HG03342 (cell line): ENCODE data around the gene GALR3.
"Not testable (repeated sequence)": the region's sequence is repeated elsewhere in the genome, so short reads cannot be mapped to it uniquely, and the experiment has no call there.

Source experiments
- ATAC-seq: cut with Tn5 transposase; IDR thresholded peaks from one replicate; pipeline ENCODE4 v1.9.1; 2021; ENCODE audit warnings: mild to moderate bottlenecking, moderate library complexity; ENCODE audit not compliant: unreplicated experiment

GALR3 gene

DNA sequence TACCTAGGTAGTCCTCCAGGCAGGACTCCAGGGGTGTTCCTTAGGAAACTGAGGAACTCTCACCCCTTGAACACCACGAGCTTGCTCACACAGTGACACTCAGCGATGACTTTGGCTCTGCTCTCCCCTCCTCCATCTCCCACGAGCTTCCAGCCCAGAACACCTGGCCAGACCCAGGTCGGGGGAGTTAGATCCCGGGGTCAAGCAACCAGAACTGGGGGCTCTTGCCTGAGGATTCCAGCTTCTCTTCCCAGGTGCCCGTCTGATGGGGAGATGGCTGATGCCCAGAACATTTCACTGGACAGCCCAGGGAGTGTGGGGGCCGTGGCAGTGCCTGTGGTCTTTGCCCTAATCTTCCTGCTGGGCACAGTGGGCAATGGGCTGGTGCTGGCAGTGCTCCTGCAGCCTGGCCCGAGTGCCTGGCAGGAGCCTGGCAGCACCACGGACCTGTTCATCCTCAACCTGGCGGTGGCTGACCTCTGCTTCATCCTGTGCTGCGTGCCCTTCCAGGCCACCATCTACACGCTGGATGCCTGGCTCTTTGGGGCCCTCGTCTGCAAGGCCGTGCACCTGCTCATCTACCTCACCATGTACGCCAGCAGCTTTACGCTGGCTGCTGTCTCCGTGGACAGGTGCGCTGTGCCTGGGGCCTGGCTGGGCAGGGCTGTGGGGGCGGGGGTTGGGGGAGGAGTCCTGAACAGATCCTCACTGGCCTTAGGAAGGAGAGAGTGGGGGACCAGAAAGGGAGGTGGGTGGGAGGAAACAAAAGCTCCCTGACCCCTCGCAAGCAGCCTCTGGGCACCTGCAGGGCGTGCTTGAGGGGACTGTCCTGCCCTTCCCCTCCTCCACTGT is at the start of gene GALR3:
Gene GALR3 (plus strand): TSS at position 249 of the 852 bp plus-strand sequence. CDS start 25 bp downstream, at position 274.
- no peak for ATAC-seq

GRCh38 chr22:37774728-37775127 is 48.5 kb upstream of the GALR3 start:
- ATAC-seq = no peak

DNA sequence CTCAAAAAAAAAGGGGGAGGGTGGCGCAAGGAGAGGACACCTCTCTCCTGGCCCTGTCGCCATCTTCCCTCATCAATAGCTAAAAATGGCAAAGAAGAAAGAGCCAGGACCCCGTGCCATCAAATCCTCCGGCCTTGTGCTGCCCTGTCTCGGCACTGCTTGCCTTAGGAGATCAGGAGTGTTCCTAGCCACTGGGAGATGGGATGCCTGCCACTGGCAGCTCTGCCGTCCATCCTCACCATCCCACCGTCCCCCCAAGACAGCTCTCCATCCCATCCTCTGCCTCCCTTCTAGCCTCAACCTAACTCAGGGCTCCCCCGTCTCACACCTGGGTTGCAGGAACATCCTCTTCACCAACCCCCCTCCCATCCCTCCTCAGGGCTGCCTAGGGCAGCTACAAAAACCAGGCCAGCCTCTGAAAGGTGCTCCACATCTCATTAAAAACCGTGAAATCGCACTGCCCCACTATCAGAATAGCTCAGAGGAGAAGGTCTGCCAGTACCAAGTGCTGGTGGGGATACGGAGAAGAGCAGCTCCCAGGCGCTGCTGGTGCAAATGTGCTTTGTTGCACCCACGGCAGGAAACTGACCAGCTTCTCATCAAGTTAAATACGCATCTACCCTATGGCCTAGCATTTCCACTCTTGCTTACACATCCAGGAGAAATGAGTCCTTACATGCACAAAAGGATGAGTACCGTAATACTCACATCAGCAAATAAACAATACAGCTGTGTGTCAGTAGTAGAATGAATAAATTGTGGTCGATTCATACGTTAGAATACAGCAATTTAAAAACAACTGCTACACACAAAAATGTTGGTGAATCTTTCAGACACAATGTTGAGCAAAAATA is 47.2 kb upstream of the GALR3 start:
- no peak for ATAC-seq

DNA sequence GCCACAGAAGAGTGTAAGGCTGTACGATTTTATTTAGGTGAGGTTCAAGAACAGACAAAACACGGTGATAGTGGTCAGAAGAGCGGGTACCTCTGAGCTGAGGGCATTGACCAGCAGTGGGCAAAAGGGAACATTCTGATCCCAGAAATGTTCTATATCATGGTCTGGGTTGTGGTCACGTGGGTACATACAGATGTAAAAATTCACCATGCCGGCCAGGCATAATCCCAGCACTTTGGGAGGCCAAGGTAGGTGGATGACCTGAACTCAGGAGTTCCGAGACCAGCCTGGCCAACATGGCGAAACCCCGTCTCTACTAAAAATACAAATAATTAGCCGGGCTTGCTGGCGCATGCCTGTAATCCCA is 46.6 kb upstream of the GALR3 start:
- no peak for ATAC-seq

- ATAC-seq = peak; percentile 56
These were observed 46.0 kb upstream of the GALR3 start for GRCh38 chr22:37777122-37777687.

DNA sequence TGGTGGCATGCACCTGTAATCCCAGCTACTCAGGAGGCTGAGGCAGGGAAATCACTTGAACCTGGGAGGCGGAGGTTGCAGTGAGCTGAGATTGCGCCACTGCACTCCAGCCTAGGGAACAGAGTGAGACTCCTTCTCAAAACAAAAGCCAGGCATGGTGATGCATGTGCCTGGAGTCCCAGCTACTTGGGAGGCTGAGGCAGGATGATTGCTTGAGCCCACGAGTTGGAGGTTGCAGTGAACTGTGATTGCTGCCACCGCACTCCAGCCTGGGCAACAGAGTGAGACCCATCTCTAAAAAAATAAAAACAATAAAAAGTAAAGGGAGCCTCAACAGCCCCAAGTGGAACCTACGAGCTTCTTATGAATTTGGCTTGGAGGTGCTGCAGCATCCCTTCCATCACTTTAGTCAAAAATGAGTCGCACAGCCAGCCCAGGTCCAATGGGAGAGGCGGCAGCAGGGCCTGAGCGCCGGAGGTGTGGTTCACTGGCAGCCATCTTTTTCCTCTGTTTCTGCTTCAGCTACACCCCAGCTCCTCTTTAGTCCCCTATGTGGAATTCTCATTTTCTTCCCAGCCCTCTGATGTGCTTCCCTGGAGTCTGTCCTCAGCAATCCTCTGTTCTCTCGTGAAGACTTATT is 44.7 kb upstream of the GALR3 start:
- no peak for ATAC-seq

DNA sequence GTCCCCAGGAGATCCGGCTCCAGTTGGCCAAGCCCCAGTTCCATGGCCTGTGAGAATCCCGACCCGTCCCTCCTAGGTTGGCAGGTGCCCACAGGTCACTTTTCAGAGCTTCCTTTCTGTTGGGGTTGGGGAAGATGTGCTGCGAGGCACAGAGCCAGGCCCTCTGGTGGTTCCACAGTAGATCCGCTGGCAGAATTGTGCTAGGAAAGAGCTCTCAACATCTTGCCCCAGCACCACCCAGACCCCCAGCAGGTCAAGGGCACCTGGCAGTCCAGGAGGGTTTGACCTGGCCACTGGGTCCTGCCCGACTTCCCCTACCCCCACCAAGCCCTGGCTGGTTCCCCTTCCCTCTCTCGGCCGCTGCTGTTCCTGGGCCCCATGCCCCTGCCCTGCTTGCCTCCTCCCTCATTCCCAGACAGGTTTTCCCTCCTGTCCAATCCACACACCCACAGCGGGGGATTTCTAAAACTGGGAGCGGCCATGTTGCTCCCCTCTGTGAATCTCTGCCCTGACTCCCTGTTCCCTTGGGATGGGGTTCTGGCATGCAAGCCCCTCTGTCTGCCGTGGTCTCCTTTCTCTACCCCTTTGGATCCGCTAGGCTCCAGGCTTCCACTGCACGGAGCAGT is 41.6 kb upstream of the GALR3 start:
- ATAC-seq = no peak

- ATAC-seq = no peak
These were observed 40.6 kb upstream of the GALR3 start for GRCh38 chr22:37782340-37783168.

DNA sequence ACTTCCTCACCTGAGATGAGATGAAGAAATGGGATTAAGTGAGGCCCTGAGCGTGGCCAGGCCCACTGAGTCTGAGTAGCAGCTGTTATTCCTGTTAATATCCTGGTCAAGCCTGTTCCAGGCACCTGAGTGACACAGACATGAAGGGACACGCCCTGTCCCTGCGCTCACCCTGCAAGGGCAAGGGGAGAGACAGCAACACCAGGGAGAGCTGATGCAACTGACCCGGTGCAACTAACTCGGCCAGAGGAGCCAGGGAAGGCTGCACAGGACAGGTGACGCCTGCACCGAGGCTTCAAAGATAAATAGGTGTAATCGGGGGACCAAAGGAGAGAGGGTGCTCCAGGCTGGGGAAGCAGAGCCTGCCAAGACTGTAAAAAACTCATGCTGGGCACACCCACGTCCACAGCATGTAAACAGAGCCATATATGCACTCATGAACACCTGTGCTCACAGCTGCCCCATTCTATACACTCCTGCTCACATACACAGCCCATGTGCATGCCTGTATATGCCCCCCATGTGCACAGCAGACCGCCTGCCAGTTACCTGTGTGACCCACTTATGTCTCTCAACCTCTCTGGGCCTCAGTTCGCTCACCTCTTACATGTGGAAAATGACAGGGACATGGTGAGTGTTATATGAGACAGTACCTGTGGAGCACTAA is 38.2 kb upstream of the GALR3 start:
- no peak for ATAC-seq

GRCh38 chr22:37790234-37790633 is 32.9 kb upstream of the GALR3 start:
- no peak for ATAC-seq

GRCh38 chr22:37792494-37792893 is 30.7 kb upstream of the GALR3 start:
- no peak for ATAC-seq

DNA sequence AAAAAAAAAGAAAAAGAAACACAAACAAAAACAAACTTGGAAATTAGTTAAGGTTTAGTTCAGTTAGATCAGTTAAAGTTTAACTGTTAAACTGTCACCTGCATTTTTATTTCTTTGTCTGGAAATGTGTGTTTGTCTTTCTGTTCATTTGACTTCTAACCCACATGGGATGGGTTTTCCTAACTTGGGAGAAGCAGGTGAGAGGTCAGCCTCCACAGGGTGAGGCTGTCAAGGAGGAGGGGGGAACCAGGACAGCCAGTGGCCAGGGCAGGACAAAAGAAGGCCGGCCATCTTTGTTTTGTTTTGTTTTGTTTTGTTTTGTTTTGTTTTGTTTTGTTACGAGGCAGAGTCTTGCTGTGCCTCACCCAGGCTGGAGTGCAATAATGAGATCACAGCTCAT is 28.8 kb upstream of the GALR3 start:
- no peak for ATAC-seq

DNA sequence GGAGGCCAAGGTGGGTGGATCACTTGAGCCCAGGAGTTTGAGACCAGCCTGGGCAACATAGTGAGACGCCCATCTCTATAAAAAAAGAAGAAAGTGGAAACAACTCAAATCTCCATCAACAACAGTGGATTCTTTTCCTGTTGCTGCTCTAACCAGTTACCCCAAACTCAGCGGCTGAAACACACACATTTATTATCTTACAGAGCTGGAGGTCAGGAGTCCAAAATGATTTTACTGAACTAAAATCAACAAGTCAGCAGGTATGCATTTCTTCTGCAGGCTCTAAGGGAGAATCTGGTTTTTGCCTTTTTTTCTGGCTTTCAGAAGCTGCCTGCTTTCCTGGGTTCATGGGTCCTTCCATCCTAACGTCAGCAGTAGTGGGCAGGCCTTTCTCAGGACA is 27.1 kb upstream of the GALR3 start:
- no peak for ATAC-seq

- not testable (repeated sequence) for ATAC-seq
These were observed 25.9 kb upstream of the GALR3 start for GRCh38 chr22:37797259-37797658.

DNA sequence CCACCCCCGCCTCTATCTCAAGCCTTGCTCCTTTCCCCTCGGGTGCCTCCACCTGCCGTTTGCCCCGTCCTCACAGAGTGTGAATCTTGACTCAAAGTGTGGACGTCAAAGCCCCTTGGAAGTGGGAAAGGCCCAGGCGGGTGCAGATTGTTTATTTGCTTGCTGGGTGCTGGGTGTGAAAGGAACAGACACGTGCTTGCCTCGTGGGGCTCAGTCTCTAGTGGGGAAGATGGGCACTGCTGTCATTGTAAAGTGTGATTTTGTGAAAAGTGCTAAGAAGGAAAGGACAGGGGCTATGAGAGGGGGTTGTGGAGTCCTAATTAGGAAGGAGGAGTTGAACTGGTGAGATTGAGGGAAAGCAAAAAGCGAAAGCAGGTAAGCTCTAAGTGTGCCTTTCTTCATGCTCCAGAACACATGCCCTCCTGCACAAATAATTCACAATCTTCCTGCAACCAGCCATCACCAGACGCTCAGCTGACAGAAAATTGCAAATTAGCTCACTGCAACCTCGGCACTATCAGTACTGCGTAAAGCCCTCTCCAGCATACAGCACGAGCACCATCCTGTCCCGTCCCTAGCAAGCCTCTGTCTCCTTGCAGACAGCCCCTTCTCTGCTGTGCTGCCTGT is 25.2 kb upstream of the GALR3 start:
- no peak for ATAC-seq

DNA sequence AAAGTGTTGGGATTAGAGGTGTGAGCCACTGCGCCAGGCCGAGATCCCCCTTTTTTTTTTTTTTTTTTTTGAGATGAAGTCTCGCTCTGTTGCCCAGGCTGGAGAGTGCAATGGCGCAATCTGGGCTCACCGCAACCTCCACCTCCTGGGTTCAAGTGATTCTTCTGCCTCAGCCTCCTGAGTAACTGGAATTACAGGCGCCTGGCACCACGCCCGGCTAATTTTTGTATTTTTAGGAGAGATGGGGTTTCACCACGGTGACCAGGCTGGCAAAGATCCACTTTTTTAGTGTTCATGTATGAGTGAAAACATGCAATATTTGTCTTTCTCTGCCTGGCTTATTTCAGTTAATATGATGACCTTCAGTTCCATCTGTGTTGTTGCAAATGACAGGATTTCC is 23.2 kb upstream of the GALR3 start:
- ATAC-seq = not testable (repeated sequence)

- no peak for ATAC-seq
These were observed 21.3 kb upstream of the GALR3 start for GRCh38 chr22:37801946-37802309.

GRCh38 chr22:37802310-37803194 is 20.6 kb upstream of the GALR3 start:
- no peak for ATAC-seq
